BE2C (cell line): Measurements from ENCODE around the gene ZNRF3.

Source experiments
- DNase-seq: peaks from one replicate; pipeline ENCODE4 v3.0.0-alpha.2; 2020
- H3K27me3 ChIP-seq: fragments of 250-450 bp; sonication (Bioruptor Pico); 2 replicates; pipeline ENCODE4 v1.5.1; 2020; ENCODE audit warnings: mild to moderate bottlenecking
- H3K36me3 ChIP-seq: fragments of 250-450 bp; sonication (Bioruptor Pico); 2 replicates; pipeline ENCODE4 v1.5.1; 2020; ENCODE audit warnings: mild to moderate bottlenecking
- H3K4me1 ChIP-seq: fragments of 250-450 bp; sonication (Bioruptor Pico); 2 replicates; pipeline ENCODE4 v1.5.1; 2020
- H3K4me3 ChIP-seq: 2 replicates; pipeline ENCODE4 v1.5.1; 2011; ENCODE audit warnings: low read depth, low read length
- H3K9me3 ChIP-seq: fragments of 250-450 bp; sonication (Bioruptor Pico); 2 replicates; pipeline ENCODE4 v1.5.1; 2020
- CTCF ChIP-seq: IDR thresholded peaks from 2 replicates; pipeline ENCODE4 v1.5.1; 2012; ENCODE audit warnings: mild to moderate bottlenecking, low read depth, low read length

ZNRF3 gene

GRCh38 chr22:28910569-28911303, 27.4 kb downstream of the ZNRF3 start:
- H3K27me3 ChIP-seq = no peaks in the 10 kb centered on the region
- H3K36me3 ChIP-seq = no peaks in the 10 kb centered on the region; the same call in none of the 2 replicates
- TF ChIP-seq CTCF = no peak
- peaks cover 22% of the 10 kb centered on the region for H3K4me1 ChIP-seq
- H3K9me3 ChIP-seq = no peaks in the 10 kb centered on the region; the same call in 1 of the 2 replicates
- no peak for DNase-seq
- no peak overlapping the region for H3K4me3 ChIP-seq

- Histone ChIP-seq H3K4me3 (no peak overlapping the region), H3K9me3 (no peaks in the 10 kb centered on the region; the same call in 1 of the 2 replicates), H3K36me3 (no peaks in the 10 kb centered on the region; the same call in 1 of the 2 replicates), H3K27me3 (no peaks in the 10 kb centered on the region), H3K4me1 (peaks cover 19% of the 10 kb centered on the region)
- no peak for TF ChIP-seq CTCF
- no peak for DNase-seq
These were observed 27.9 kb downstream of the ZNRF3 start for GRCh38 chr22:28911304-28911690.

- Histone ChIP-seq H3K27me3 (no peaks in the 10 kb centered on the region), H3K9me3 (no peaks in the 10 kb centered on the region; the same call in 1 of the 2 replicates), H3K4me3 (no peak overlapping the region), H3K4me1 (peaks cover 16% of the 10 kb centered on the region), H3K36me3 (no peaks in the 10 kb centered on the region; the same call in 1 of the 2 replicates)
- no peak for DNase-seq
- no peak for TF ChIP-seq CTCF
These were observed 28.7 kb downstream of the ZNRF3 start for GRCh38 chr22:28911777-28912669.

GRCh38 chr22:28914201-28914600, 30.8 kb downstream of the ZNRF3 start:
- no peak for DNase-seq
- Histone ChIP-seq H3K4me3 (no peak overlapping the region), H3K4me1 (peaks cover 8% of the 10 kb centered on the region; the same call in 1 of the 2 replicates), H3K27me3 (no peaks in the 10 kb centered on the region), H3K36me3 (no peaks in the 10 kb centered on the region; the same call in 1 of the 2 replicates), H3K9me3 (no peaks in the 10 kb centered on the region; the same call in 1 of the 2 replicates)
- TF ChIP-seq CTCF = no peak

- Histone ChIP-seq H3K9me3 (no peaks in the 10 kb centered on the region; the same call in 1 of the 2 replicates), H3K4me1 (peaks cover 8% of the 10 kb centered on the region; the same call in 1 of the 2 replicates), H3K36me3 (no peaks in the 10 kb centered on the region; the same call in 1 of the 2 replicates), H3K27me3 (no peaks in the 10 kb centered on the region), H3K4me3 (no peak overlapping the region)
- no peak for DNase-seq
- no peak for TF ChIP-seq CTCF
These were observed 32.6 kb downstream of the ZNRF3 start for GRCh38 chr22:28915969-28916368.
